Measurements from ENCODE around the gene LTBP1.

Gene LTBP1

DNA sequence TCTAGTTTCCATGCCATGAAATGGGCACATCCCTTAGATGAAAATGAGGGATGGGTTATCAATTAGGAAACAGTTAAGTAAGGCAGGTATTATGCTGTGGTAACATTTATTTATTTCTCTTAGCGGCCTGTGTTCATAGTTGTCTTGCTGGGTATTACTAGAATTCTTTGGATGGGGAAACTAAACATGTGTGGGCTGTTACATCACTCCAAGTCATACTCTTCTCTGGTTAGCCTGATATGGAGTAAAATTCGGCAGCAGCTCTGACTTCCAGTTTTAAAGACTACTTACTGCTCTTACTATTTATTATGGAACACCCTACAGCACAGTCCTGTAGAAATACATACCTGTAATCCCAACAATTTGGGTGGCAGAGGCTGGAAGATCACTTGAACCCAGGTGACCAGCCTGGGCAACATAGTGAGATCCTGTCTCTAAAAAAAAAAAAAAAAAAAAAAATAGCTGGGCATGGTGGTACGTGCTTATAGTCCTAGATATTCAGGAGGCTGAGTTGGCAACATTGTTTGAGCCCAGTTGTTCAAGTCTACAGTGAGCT, 496.6 kb downstream of the LTBP1 start:
- DNase-seq: no peak

- DNase-seq: no peak
These were observed 498.2 kb downstream of the LTBP1 start for GRCh38 chr2:33444967-33445366.

- DNase-seq: no peak
These were observed 501.6 kb downstream of the LTBP1 start for GRCh38 chr2:33448220-33448899.

All from CD4-positive, alpha-beta T cell treated with Interferon gamma for 1 hour (primary cell).